SJCRH30 (cell line): ENCODE results near the gene RNF223. TPM values are rescaled to one million over a fixed set of nuclear protein-coding genes. Genes with fewer than 3 reads are reported as not detected.
"Not testable (repeated sequence)": the region's sequence is repeated elsewhere in the genome, so short reads cannot be mapped to it uniquely, and the experiment has no call there.

ENCODE experiments used
- DNase-seq, 2 experiments: peaks; one replicate each; pipeline ENCODE4 v3.0.0-alpha.2; 2015 to 2020
- H3K27ac ChIP-seq: fragments of 250-450 bp; sonication (Bioruptor Pico); 2 replicates; pipeline ENCODE4 v1.5.1; 2020; ENCODE audit warnings: mild to moderate bottlenecking, moderate library complexity
- H3K27me3 ChIP-seq: fragments of 250-450 bp; sonication (Bioruptor Pico); 2 replicates; pipeline ENCODE4 v1.5.1; 2020; ENCODE audit warnings: mild to moderate bottlenecking, moderate library complexity
- H3K36me3 ChIP-seq: fragments of 250-450 bp; sonication (Bioruptor Pico); 2 replicates; pipeline ENCODE4 v1.5.1; 2020; ENCODE audit warnings: mild to moderate bottlenecking, moderate library complexity
- H3K4me1 ChIP-seq: fragments of 250-450 bp; sonication (Bioruptor Pico); 2 replicates; pipeline ENCODE4 v1.5.1; 2020; ENCODE audit warnings: mild to moderate bottlenecking, moderate library complexity
- H3K4me3 ChIP-seq: fragments of 250-450 bp; sonication (Bioruptor Pico); 2 replicates; pipeline ENCODE4 v1.5.1; 2020; ENCODE audit warnings: mild to moderate bottlenecking, moderate library complexity
- H3K9me3 ChIP-seq: fragments of 250-450 bp; sonication (Bioruptor Pico); replicated peaks from 2 replicates; pipeline ENCODE4 v1.5.1; 2020; ENCODE audit warnings: mild to moderate bottlenecking, moderate library complexity
- total RNA-seq: library from RNA; depleted of rRNA; stranded (reverse); fragments of >200 nt; shearing (Covaris generic); gene quantifications from 2 replicates; pipeline ENCODE4 v1.2.3, GENCODE V29; 2014

Gene RNF223
- total RNA-seq, 1 experiment from 2014 or later: not detected

DNA sequence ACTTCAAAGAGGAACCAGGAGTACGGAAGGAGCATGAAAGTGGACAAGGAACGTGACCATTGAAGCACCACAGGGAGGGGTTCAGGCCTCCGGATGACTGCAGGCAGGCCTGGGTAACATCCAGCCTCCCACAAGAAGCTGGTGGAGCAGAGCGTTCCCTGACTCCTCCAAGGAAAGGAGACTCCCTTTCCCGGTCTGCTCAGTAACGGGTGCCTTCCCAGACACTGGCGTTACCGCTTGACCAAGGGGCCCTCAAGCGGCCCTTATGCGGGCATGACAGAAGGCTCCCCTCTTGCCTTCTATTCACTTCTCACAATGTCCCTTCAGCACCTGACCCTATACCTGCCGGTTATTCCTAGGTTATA, 8.2 kb downstream of the RNF223 start:
- not testable (repeated sequence) for H3K36me3 ChIP-seq, H3K4me3 ChIP-seq, H3K9me3 ChIP-seq, DNase-seq, H3K27ac ChIP-seq
- Histone ChIP-seq H3K4me1 (peaks cover 18% of the 10 kb centered on the region; the same call in 1 of the 2 replicates), H3K27me3 (peaks cover 45% of the 10 kb centered on the region)

DNA sequence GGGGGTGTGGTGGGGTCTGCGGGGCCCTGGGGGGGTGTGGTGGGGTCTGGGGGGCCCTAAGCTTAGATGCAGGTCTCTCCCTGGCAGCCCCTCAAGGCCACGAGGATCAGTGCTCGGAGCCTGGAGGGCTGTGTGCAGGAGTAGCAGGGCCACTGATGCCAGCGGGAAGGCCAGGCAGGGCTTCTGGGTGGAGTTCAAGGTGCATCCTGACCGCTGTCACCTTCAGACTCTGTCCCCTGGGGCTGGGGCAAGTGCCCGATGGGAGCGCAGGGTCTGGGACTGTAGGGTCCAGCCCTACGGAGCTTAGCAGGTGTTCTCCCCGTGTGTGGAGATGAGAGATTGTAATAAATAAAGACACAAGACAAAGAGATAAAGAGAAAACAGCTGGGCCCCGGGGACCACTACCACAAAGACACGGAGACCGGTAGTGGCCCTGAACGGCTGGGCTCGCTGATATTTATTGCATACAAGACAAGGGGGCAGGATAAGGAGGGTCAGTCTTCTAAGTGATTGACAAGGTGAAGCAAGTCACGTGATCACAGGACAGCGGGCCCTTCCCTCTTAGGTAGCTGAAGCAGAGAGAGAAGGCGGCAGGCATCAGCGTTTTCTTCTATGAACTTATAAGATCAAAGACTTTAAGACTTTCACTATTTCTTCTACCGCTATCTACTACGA, 8.7 kb downstream of the RNF223 start:
- H3K27ac ChIP-seq: no peak overlapping the region
- no peak overlapping the region for H3K4me3 ChIP-seq
- H3K36me3 ChIP-seq: no peaks in the 10 kb centered on the region
- DNase-seq: no peak
- H3K9me3 ChIP-seq: no peaks in the 10 kb centered on the region
- peaks cover 14% of the 10 kb centered on the region; the same call in 1 of the 2 replicates for H3K4me1 ChIP-seq
- H3K27me3 ChIP-seq: peaks cover 43% of the 10 kb centered on the region

DNA sequence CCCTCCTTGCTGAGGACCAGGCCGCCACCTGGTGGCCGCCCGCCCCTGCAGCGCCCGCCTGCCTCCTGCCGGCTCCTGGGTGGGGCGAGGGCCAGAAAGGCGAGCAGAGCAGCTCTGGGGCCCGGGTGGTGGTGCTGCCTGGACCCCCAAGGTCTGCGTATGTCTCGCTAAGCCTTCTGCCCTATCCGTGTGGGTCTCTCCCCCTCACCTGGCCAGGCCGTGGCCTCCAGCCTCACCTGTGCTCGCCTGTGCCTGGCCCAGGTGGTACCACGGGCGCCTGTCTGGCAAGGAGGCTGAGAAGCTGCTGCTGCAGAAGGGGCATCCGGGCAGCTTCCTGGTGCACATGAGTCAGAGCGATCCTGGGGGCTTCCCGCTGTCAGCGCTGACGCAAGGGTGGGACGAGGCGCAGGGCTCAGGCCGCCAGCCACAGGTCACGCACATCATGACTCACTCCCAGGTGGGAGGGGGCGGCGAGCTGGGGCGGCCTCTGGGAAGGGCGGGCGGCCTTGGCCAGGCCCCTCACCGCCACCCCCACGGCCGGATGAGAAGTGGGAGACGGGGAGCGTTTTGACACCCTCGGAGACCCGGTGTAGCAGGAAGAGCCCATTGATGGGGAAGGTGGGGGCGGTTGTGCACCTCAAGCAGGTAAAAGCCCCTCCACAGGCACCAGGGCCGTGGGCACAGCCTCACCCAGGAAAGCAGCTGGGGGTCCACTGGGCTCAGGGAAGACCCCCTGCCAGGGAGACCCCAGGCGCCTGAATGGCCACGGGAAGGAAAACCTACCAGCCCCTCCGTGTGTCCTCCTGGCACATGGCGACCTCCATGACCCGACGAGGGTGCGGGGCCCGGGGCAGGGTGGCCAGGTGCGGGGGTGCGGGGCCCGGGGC, 9.9 kb downstream of the RNF223 start:
- no peaks in the 10 kb centered on the region for H3K36me3 ChIP-seq
- DNase-seq: peak; percentile 61 to 69
- no peak overlapping the region for H3K27ac ChIP-seq
- H3K4me1 ChIP-seq: peaks cover 13% of the 10 kb centered on the region; the same call in 1 of the 2 replicates
- H3K4me3 ChIP-seq: no peak overlapping the region
- H3K27me3 ChIP-seq: peaks cover 47% of the 10 kb centered on the region
- H3K9me3 ChIP-seq: no peaks in the 10 kb centered on the region

DNA sequence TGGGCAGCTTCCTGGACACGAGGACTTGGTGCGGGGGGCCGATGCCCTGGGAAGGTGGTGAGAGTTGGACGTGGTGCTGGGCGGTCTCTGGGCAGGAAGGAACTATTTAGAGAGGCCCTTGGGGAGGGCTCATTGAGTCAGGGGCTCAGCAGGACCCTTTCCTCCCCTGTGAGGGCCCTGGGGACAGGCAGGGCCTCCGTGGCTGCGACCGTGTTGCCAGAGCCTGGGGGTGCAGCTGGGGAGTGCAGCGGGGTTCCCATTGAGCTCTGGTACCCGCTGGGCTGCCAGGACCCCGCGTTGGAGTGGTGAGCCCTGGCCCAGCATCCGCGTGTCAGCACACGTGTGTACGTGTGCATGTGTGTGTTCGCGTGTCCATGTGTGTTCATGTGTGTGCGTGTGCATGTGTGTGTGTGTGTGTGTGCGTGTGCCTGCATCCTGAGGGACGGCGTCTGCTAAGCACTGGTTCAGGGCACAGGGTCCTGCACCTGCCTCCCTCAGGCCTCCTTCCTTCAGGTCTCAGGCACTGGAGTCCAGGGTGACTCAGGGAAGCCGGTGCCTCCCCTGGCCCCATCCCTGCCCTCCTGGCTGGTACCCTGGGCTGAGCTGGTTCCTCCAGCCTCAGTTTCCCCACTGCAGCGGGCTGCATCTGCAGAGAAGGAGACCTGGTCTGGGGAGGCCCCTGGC, 10.7 kb downstream of the RNF223 start:
- Histone ChIP-seq H3K4me1 (peaks cover 16% of the 10 kb centered on the region; the same call in 1 of the 2 replicates), H3K27me3 (peaks cover 53% of the 10 kb centered on the region), H3K36me3 (no peaks in the 10 kb centered on the region), H3K4me3 (no peak overlapping the region), H3K27ac (no peak overlapping the region), H3K9me3 (no peaks in the 10 kb centered on the region)
- DNase-seq: no peak

DNA sequence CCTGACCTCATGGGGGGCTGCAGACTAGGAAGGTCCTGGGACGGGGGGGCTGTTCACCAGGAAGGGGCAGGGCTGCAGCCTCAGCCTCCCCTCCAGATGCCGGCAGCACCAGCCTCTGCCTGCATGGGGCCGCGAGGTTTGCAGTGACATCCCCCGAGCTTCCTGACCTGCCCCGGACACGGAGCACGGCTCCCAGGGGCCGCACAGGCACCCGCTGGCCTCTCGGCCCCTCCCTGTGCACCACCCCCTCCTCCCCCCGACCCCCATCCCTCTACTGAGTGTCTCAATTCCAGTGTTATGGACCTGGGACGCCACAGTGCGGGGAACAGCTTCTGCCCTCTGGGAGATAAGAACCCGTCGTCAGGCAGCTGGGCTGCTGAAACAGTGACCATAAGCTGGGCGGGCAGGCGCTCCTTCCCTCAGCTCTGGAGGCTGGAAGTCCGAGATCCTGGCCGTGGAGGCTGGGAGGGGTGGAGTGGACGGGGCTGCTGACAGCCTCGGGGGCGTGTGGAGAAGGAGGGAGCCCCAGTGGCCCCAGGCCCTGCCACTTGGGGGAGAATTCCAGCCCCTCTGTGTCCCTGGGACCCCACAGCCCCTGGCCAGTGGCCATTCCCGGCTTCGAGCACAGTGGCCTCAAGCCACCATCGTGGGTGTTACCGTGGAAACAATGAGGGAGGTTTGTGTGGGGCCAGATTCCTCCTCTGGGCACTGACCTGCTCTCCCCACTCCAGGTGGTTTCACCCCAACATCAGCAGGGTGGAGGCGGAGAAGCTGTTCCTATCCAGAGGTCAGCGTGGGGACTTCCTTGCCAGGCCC, 11.6 kb downstream of the RNF223 start:
- H3K27ac ChIP-seq: no peak overlapping the region
- DNase-seq: peak in 1 of 2 experiments; percentile 28
- H3K4me3 ChIP-seq: no peak overlapping the region
- peaks cover 16% of the 10 kb centered on the region; the same call in 1 of the 2 replicates for H3K4me1 ChIP-seq
- no peaks in the 10 kb centered on the region for H3K36me3 ChIP-seq
- H3K9me3 ChIP-seq: no peaks in the 10 kb centered on the region
- H3K27me3 ChIP-seq: peaks cover 61% of the 10 kb centered on the region

DNA sequence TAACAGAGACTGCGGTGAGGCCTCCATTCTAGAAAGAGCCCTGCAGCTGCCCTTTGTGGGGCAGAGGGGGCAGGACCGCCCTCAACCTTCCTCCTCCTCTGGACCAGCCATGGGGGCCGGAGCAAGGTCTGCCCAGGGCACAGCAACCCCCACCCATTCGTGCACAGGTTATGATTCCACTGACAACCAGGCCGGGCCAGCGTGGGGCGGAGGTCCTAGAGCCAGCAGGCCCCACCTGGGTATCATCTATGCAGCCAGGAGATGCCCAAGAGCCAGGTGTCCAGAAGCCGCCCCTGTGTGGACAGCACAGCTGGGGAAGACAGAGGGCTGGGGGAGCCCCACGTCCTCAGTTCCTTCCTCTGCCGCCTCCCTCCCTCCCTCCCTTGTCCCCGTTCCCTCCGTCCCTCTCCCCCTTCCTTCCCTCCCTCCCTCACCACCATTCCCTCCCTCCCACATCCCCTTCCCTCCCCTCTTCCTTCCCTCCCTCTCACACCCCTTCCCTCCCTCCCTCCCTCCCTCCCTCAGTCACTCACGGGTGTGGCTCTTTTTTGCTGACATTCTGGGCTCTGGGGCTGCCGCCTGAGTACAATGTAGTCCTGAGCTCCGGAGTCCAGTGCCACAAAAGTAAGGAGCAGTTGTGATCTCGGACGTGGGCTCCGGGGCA, 12.3 kb downstream of the RNF223 start:
- Histone ChIP-seq H3K27me3 (peaks cover 64% of the 10 kb centered on the region), H3K4me3 (no peak overlapping the region), H3K27ac (no peak overlapping the region), H3K9me3 (no peaks in the 10 kb centered on the region), H3K4me1 (peaks cover 16% of the 10 kb centered on the region; the same call in 1 of the 2 replicates), H3K36me3 (no peaks in the 10 kb centered on the region)
- DNase-seq: no peak

DNA sequence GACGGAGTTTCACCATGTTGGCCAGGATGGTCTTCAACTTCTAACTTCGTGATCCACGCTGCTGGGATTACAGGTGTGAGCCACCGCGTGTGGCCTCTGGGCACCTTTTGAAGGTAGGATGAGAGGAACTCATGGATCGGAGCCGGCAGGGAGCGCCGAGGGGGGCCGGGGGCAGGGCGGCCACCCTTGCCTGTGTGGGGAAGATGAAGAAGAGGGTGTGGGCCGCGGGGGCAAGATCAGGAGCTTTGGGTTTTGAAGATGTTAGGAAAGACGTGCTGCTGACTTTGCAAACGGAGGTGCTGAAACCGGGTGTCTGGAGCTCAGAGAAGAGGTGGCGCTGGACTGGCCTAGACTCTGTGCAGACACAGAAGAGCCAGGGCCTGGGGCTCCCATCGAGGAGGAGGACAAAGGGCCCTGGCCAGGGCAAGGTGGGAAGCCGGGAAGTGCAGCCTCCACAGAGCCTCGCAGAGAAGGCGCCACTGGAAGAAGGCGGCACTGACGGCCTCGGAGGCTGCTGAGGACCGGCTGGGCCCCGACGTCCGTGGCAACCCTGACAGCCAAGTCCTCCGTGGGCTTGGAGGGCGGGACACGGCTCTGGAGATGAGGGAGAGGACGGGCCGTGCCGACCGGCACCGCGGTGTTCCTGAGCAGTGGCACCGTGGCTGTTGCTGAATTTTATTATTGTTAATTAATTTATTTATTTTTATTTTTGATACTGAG, 13.7 kb downstream of the RNF223 start:
- no peak for DNase-seq
- H3K36me3 ChIP-seq: no peaks in the 10 kb centered on the region
- no peak overlapping the region for H3K27ac ChIP-seq
- H3K4me3 ChIP-seq: no peak overlapping the region
- no peaks in the 10 kb centered on the region for H3K9me3 ChIP-seq
- peaks cover 58% of the 10 kb centered on the region for H3K27me3 ChIP-seq
- peaks cover 16% of the 10 kb centered on the region; the same call in 1 of the 2 replicates for H3K4me1 ChIP-seq

DNA sequence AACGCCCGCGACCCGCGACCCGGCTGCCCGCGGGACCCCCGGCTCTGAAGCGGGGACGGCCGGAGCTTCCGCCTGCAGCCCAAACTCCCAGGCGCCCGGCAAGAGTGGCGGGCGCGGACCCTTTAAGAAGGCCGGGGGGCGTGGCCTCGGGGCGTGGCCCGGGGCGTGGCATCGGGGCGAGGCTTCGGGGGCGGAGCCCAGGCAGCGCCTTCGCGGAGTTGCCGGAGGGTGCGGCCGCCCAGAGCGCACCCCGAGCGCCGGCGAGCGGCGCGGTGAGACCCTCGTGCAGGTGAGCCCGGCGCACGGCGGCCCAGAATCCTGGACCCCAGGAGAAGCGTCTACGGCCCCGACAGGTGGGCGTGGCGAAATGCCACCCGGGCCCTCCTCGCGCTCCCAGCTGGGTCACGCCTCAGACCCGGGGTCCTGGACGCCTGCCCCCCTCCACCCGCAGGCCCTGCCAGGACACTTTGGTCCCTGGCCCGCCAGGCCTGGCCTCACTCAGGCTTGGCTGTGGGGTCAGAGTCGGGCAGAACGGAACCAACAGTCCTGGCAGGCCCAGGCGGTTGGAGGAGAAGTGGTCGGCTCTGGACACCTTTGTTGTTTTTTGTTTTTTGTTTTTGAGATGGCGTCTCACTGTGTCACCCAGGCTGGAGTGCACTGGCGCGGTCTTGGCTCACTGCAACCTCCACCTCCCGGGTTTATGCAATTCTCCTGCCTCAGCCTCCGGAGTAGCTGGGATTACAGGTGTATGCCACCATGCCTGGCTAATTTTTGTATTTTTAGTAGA, 14.4 kb downstream of the RNF223 start:
- DNase-seq: peak; percentile 88 to 90
- no peaks in the 10 kb centered on the region for H3K36me3 ChIP-seq
- H3K27me3 ChIP-seq: peaks cover 56% of the 10 kb centered on the region
- no peaks in the 10 kb centered on the region for H3K9me3 ChIP-seq
- peaks cover 16% of the 10 kb centered on the region; the same call in 1 of the 2 replicates for H3K4me1 ChIP-seq
- peak overlapping the region; percentile 61 for H3K4me3 ChIP-seq
- H3K27ac ChIP-seq: no peak overlapping the region

DNA sequence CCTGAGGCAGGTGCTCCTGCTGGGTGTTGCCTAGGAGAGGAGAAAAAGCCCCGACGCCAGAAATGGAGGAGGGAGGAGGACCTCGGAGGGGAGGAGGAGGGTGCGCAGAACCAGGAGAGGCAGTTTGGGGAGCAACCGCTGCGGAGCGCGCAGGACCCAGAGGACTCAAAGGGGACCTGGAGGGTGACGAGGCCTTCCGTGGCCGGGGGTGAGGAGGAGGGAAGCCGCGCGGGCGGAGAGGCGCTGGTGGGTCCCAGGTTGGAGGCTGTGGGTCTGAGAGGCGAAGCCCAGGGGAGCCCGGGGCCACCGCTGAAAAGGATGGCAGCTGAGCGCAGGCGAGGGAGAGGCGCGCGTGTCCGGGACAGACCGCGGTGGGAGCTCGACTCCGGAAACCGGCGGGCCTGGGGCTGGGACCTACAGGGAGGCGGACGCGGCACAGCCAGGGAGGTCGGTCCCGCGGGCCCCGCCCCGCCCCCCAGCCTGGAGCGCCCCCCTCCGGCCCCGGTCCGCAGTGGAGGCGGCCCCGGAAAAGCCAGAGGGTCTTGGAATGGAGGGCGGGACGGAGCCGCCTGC, 15.1 kb downstream of the RNF223 start:
- H3K27me3 ChIP-seq: peaks cover 51% of the 10 kb centered on the region
- H3K9me3 ChIP-seq: no peaks in the 10 kb centered on the region
- peaks cover 11% of the 10 kb centered on the region; the same call in 1 of the 2 replicates for H3K4me1 ChIP-seq
- no peaks in the 10 kb centered on the region for H3K36me3 ChIP-seq
- peak overlapping the region; percentile 61 for H3K4me3 ChIP-seq
- no peak overlapping the region for H3K27ac ChIP-seq
- peak; percentile 68 to 71 for DNase-seq

DNA sequence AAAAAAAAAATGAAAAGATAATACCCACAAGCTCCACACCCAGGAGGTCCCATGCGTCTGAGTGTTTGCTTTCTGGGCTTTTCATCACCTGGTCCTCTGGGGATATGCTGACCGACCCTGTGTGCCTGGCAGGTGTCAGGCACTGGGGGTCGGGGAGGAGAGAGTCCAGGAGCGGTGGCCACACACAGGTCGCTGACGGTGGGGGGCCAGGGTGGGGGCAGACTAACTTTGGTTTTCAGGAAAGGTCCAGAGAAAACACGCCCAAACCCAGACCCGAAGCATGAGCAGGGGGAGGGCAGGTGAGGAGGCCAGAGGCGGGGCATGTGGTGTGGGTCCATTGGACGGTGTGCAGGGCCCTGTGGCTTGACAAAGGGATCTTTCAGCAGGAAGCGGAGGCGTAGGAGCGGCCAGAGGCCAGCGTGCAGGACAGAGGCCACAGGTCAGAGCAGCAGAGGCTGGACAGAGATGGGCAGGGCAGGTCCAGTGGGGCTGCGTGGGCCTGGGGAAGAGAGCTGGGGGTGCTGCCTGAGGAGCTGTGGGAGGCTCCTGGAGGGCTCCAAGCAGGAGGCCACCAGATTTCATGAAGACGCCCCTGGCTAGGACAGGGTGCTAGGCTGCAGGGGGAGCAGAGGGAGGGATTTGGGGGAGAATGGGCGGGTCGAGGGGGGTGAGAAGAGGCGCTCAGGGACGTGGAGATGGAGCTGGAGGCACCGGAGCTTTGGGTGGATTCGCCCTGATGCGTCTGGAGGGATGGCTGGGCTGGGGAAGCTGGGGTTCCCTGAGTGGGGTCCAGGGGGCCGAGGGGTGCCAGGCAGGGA, 15.8 kb downstream of the RNF223 start:
- Histone ChIP-seq H3K9me3 (no peaks in the 10 kb centered on the region), H3K27me3 (peaks cover 47% of the 10 kb centered on the region), H3K27ac (no peak overlapping the region), H3K4me1 (peaks cover 7% of the 10 kb centered on the region; the same call in 1 of the 2 replicates), H3K36me3 (no peaks in the 10 kb centered on the region), H3K4me3 (peak overlapping the region; percentile 61; the same call in 1 of the 2 replicates)
- no peak for DNase-seq

DNA sequence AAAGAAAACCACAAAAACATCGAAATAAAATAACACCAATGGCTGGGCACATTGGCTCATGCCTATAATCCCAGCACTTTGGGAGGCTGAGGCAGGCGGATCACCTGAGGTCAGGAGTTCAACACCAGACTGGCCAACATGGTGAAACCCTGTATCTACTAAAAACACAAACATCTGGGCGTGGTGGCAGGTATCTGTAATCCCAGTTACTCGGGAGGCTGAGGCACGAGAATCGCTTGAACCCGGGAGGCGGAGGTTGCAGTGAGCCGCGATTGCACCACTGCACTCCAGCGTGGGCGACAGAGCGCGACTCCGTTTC, 16.4 kb downstream of the RNF223 start:
- not testable (repeated sequence) for H3K9me3 ChIP-seq, DNase-seq, H3K36me3 ChIP-seq, H3K27ac ChIP-seq, H3K4me1 ChIP-seq, H3K4me3 ChIP-seq
- peaks cover 41% of the 10 kb centered on the region for H3K27me3 ChIP-seq
